Ishikawa (cell line): ENCODE measurements around the gene DEPDC5.

ENCODE experiments used
- CEBPB ChIP-seq: IDR thresholded peaks from 2 replicates; pipeline ENCODE4 v1.6.1; 2012
- CREB1 ChIP-seq: IDR thresholded peaks from 2 replicates; pipeline ENCODE4 v1.6.1; 2012; ENCODE audit warnings: low read depth
- EGR1 ChIP-seq: IDR thresholded peaks from 2 replicates; pipeline ENCODE4 v1.6.1; 2012
- EP300 ChIP-seq: IDR thresholded peaks from 2 replicates; pipeline ENCODE4 v1.6.1; 2012; ENCODE audit warnings: borderline replicate concordance
- FOXM1 ChIP-seq: IDR thresholded peaks from 2 replicates; pipeline ENCODE4 v1.6.1; 2012; ENCODE audit warnings: low read depth, borderline replicate concordance
- NFIC ChIP-seq: IDR thresholded peaks from 2 replicates; pipeline ENCODE4 v1.6.1; 2012
- RAD21 ChIP-seq: IDR thresholded peaks from 2 replicates; pipeline ENCODE4 v1.6.1; 2012; ENCODE audit warnings: low read depth
- TAF1 ChIP-seq: IDR thresholded peaks from 2 replicates; pipeline ENCODE4 v1.6.1; 2012; ENCODE audit warnings: low read depth, mild to moderate bottlenecking
- TCF12 ChIP-seq: IDR thresholded peaks from 2 replicates; pipeline ENCODE4 v1.6.1; 2012; ENCODE audit warnings: low read depth
- TEAD4 ChIP-seq: IDR thresholded peaks from 2 replicates; pipeline ENCODE4 v1.6.1; 2012
- YY1 ChIP-seq: IDR thresholded peaks from 2 replicates; pipeline ENCODE4 v1.6.1; 2012; ENCODE audit warnings: low read depth
- ZBTB7A ChIP-seq: IDR thresholded peaks from 2 replicates; pipeline ENCODE4 v1.6.1; 2012; ENCODE audit warnings: low read depth
- TF ChIP-seq, protein P1 (sequence below): IDR thresholded peaks from 2 replicates; pipeline ENCODE4 v1.6.1; 2012; ENCODE audit warnings: low read depth, mild to moderate bottlenecking
- TF ChIP-seq, protein P2 (sequence below): IDR thresholded peaks from 2 replicates; pipeline ENCODE4 v1.6.1; 2012
- TF ChIP-seq, protein P3 (sequence below): IDR thresholded peaks from 2 replicates; pipeline ENCODE4 v1.6.1; 2012

DEPDC5 gene

DNA sequence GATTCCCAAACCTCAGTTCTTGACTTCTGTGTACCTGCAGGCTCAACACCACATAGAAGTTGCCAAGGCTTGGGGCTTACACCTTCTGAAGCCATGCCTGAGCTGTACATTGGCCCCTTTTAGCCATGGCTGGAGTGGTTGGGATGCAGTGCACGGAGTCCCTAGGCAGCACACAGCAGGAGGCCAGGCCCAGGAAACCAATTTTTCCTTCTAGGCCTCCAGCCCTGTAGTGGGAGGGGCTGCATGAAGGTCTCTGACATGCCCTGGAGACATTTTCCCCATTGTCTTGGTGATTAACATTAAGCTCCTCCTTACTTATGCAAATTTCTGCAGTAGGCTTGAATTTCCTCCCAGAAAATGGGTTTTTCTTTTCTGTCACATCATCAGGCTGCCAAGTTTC, 94.6 kb downstream of the DEPDC5 start:
- no peak for TF ChIP-seq TEAD4
- TF ChIP-seq CEBPB: no peak
- TF ChIP-seq NFIC: no peak
- no peak for TF ChIP-seq EGR1
- TF ChIP-seq RAD21: no peak
- no peak for TF ChIP-seq ZBTB7A
- TF ChIP-seq TAF1: no peak

DNA sequence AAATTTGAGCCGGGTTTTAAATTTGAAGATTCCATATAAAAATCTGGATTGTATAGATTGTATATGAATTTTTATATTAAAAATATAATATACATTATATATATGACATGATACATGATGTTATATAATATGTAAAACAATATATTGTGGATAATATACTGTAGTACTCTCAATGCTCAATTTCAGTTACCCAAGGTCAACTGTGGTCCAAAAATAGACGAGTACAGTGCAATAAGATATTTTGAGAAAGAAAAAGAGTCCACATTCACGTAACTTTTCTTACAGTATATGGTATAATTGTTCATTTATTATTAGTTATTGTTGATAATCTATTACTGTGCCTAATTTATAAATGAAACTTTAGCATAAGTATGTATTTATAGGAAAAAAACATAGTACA, 96.3 kb downstream of the DEPDC5 start:
- TF ChIP-seq CREB1: no peak
- TF ChIP-seq, protein P1, sequence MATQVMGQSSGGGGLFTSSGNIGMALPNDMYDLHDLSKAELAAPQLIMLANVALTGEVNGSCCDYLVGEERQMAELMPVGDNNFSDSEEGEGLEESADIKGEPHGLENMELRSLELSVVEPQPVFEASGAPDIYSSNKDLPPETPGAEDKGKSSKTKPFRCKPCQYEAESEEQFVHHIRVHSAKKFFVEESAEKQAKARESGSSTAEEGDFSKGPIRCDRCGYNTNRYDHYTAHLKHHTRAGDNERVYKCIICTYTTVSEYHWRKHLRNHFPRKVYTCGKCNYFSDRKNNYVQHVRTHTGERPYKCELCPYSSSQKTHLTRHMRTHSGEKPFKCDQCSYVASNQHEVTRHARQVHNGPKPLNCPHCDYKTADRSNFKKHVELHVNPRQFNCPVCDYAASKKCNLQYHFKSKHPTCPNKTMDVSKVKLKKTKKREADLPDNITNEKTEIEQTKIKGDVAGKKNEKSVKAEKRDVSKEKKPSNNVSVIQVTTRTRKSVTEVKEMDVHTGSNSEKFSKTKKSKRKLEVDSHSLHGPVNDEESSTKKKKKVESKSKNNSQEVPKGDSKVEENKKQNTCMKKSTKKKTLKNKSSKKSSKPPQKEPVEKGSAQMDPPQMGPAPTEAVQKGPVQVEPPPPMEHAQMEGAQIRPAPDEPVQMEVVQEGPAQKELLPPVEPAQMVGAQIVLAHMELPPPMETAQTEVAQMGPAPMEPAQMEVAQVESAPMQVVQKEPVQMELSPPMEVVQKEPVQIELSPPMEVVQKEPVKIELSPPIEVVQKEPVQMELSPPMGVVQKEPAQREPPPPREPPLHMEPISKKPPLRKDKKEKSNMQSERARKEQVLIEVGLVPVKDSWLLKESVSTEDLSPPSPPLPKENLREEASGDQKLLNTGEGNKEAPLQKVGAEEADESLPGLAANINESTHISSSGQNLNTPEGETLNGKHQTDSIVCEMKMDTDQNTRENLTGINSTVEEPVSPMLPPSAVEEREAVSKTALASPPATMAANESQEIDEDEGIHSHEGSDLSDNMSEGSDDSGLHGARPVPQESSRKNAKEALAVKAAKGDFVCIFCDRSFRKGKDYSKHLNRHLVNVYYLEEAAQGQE: no peak
- TF ChIP-seq ZBTB7A: no peak
- no peak for TF ChIP-seq EP300

DNA sequence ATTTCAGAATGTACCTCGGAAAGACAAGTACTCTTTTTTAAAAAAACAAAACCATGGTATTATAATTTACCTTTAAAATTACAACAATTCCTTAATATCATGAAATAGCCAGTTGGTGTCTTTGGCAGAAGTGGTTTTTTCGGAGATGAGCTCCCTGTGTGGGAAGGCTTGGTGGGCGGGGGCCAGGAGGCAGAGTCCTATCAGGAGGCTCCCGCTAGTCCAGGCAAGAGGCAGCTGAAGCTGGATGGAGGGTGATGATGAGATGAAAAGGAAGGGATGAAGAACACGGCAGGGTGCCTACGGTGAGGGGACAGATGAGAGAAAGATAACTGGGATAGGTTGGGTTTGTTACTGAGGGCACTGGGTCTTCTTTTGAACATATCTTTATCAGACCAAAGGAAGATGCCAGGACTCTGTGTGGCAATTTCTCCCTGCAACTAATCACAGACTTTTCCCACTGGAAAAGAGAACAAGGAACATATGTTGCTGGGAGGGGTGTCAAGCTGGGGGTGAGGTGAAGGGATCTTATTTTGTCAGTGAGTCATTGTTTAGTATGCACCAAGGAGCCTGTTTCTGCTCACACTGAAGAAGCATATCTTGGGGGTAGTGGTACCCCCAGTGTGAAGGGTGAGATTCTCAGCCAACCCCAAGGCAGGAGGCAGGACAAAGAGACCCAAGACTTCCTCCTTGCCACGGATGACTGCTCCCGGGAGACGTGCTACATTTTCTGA, 99.0 kb downstream of the DEPDC5 start:
- TF ChIP-seq NFIC: no peak

DNA sequence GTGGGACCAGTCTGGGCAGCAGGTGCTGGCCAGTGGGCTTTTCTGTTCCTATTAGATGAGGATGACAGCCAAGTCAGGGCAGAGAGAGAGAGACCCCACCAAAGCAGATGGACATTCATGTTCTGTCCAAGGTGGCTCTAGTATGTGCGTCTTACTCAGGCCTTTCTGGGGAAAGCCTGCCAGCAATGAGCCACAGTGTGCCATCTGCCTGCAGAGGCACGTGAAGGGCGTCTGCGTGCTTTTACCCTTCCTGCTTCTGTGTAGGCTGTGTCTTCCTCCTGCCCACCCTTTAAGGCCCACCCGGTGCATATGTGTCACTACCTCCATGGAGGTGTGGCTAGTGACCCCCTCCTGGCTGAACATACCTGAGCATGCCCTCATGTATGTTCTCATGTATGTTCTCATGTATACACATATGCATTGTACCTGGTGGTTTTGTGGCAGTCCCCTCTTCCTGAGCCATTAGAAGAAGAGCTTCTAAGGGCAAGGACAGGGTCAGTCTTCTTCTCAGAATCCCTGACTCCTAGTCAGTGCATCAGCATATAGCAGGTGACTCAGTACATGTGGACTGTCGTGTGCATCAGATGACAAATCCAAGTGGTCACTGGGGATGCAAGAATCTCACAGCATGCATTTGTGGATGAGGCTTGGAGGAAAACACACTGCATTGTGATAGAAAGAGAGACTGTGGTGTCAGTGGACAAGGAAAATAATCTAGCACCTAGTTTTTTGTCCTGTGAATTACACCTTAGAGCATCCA, 100.1 kb downstream of the DEPDC5 start:
- TF ChIP-seq EP300 (no peak), TAF1 (no peak), CEBPB (no peak), TCF12 (no peak), YY1 (no peak), CREB1 (no peak), NFIC (no peak), FOXM1 (no peak), ZBTB7A (no peak), TEAD4 (no peak), RAD21 (no peak), EGR1 (no peak)
- TF ChIP-seq, protein P2, sequence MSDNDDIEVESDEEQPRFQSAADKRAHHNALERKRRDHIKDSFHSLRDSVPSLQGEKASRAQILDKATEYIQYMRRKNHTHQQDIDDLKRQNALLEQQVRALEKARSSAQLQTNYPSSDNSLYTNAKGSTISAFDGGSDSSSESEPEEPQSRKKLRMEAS: no peak
- TF ChIP-seq, protein P1: no peak
- TF ChIP-seq, protein P3, sequence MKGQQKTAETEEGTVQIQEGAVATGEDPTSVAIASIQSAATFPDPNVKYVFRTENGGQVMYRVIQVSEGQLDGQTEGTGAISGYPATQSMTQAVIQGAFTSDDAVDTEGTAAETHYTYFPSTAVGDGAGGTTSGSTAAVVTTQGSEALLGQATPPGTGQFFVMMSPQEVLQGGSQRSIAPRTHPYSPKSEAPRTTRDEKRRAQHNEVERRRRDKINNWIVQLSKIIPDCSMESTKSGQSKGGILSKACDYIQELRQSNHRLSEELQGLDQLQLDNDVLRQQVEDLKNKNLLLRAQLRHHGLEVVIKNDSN: no peak

DNA sequence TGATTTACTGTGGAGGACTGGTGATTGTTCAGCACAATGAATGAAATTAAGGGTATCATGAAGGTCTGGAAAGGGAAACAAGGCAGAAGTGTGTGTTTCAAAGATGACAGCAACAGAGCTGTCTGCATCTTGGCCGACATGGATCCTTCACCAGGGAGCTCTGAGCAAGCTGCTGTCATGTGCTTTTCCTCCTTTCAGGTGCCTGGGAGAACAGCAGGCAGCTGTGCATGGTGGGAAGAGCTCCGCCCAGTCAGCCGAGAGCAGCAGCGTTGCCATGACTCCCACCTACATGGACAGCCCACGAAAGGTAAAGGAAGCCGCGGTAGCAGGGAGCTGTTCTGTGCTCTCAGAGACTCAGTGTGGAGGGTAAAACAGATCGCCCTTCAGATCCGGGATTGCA, 103.4 kb downstream of the DEPDC5 start:
- TF ChIP-seq EP300 (no peak), CEBPB (no peak), TEAD4 (no peak)
- TF ChIP-seq, protein P1: no peak
- TF ChIP-seq, protein P3: peak; percentile 64
- TF ChIP-seq, protein P2: peak; percentile 64
